GM19372 (cell line): Measurements from ENCODE around the gene QRICH1.
"Not testable (repeated sequence)": the region's sequence is repeated elsewhere in the genome, so short reads cannot be mapped to it uniquely, and the experiment has no call there.

Source experiments
- ATAC-seq: cut with Tn5 transposase; IDR thresholded peaks from one replicate; pipeline ENCODE4 v1.9.1; 2021; ENCODE audit warnings: mild to moderate bottlenecking, low read depth, moderate library complexity; ENCODE audit not compliant: unreplicated experiment

Gene QRICH1

GRCh38 chr3:49020330-49021212 is 73.3 kb downstream of the QRICH1 start:
- peak; percentile 2 for ATAC-seq

GRCh38 chr3:49019941-49020329 is 73.9 kb downstream of the QRICH1 start:
- ATAC-seq = no peak

GRCh38 chr3:49018707-49019006 is 75.2 kb downstream of the QRICH1 start:
- no peak for ATAC-seq

- no peak for ATAC-seq
These were observed 75.7 kb downstream of the QRICH1 start, which contains the start of gene DALRD3 for GRCh38 chr3:49017971-49018706. Gene DALRD3, minus strand, starts transcription at chr3:49018580. Its CDS starts 16 bp downstream, at chr3:49018564.

DNA sequence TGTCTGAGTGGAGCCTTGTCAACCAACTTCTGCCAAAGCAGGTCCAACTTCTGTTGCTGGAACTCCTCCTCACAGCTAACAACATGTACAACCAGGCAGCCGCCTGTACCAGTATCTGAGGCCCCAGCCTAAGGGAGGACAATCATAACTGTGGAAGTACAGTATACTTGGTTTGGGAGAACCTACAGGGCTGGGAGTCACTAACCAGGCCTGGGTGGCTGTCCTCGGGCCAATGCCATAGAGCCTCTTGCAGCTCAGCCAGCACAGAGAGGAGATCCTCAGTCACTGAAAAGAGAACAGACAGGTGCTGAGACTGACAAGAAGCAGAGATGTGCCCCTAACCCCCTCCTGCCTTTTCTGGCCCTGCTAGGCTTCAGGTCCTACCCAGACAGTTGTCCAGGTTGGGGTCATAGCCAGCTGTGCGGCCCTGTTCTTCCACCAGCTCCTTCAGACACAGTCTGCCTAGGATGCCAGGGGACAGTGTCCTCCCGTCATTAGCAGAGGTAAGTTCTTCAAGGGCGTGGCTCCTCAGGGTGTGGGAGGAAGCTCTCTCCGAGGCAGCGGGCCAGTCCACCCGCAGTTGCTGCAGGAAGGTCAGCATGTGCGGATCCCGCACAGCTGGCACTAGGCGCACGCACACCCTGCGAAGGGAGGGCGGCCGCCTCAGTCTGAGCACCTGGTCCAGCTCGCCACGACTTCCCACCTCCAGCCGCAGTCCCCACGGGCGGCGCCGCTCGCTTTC is 76.5 kb downstream of the QRICH1 start:
- no peak for ATAC-seq

DNA sequence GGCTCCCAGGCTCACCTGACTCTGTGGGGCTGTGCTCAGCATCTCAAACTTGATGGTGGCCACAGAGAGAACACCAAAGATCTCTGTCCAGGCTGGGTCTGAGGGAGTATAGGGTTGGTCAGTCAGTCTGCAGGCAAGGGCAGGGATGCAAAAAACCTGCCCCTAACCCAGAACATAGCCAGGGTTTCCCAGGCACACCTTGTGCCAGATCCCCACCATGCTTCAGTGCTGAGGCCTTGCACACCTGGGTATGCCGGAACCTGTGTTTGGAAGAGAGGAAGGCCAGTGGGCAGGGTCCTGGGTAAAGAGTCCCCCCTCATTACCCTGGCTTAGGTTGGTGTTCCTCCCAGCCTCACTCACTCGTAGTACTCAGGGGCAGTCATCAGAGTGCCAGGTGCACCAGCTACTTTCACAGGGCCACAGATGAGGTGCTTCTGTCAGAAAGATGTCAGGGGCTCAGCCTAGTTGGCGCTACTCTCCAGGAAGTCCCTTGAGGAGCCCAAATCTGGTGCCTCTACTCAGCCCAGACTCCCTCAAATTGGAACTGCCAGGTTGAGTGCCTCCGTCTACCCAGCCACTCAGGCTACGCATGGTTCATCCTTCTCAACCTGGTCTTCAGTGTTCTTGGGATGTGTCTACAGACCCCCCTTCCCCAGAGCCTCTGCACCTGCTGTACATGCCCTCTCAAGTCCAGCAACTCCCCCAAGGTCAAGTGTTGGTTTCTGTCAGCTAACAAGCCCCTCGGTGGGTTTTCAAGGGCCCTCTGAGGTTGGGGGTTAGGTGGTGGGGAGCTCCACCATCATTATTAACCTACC is 77.2 kb downstream of the QRICH1 start:
- ATAC-seq = no peak

DNA sequence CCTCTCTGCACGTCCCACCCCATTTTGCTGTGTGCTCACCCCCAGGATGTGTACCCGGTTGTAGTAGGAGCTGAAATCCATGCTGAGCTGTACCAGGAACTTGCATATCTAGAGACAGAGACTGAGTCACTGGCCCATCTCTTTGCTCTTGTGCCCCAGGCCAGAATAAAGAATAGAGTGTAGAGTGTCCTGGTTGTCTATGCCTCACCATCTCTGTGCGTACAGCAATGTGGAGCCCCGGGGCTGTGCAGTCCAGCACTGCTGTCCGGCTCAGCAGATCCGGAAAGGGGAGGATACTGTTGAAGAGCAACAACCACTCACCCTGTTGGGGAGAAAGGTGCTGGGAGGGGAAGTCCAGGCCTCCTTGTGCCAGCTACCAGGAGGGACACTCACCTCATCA is 78.1 kb downstream of the QRICH1 start:
- no peak for ATAC-seq

GRCh38 chr3:49015072-49015471 is 78.8 kb downstream of the QRICH1 start:
- ATAC-seq = no peak

GRCh38 chr3:49013738-49014660 is 79.9 kb downstream of the QRICH1 start:
- ATAC-seq = no peak

DNA sequence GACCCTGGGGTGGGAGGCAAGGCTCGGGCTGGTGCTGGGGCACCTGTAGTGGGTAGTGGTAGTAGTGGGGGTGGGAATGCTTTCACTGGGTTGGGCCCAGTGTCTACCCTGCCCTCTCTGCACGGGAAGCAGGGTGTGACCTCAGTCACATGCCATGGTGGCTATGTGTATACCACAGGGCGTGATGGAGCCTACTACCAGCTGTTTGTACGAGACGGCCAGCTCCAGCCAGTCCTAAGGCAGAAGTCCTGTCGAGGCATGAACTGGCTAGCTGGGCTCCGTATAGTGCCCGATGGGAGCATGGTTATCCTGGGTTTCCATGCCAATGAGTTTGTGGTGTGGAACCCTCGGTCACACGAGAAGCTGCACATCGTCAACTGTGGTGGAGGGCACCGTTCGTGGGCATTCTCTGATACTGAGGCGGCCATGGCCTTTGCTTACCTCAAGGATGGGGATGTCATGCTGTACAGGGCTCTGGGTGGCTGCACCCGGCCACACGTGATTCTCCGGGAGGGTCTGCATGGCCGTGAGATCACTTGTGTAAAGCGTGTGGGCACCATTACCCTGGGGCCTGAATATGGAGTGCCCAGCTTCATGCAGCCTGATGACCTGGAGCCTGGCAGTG is 80.6 kb downstream of the QRICH1 start:
- ATAC-seq = no peak

DNA sequence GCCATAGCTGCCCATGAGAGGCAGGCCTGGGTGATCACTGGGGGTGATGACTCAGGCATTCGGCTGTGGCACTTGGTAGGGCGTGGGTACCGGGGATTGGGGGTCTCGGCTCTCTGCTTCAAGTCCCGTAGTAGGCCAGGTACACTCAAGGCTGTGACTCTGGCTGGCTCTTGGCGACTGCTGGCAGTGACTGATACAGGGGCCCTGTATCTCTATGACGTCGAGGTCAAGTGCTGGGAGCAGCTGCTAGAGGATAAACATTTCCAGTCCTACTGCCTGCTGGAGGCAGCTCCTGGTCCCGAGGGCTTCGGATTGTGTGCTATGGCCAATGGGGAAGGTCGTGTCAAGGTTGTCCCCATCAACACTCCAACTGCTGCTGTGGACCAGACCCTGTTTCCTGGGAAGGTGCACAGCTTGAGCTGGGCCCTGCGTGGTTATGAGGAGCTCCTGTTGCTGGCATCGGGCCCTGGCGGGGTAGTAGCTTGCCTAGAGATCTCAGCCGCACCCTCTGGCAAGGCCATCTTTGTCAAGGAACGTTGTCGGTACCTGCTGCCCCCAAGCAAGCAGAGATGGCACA is 81.3 kb downstream of the QRICH1 start:
- ATAC-seq = no peak

DNA sequence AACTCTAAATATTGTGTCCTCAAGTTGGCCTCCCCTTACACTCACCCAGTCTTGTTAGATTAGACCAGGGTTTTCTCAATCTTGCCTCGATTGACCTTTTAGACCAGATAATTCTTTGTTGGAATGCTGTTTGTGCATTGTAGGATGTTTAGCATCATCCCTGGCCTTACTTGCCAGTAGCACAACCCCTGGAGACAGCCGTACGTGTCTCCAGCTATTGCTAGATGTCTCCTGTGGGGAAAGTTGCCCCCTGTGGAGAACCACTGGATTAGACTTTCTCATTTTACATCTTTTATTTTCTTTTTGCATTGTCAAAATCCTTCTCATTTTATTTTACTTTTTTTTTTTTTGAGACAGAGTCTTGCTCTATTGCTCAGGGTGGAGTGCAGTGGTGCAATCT is 84.5 kb downstream of the QRICH1 start:
- ATAC-seq = no peak

GRCh38 chr3:49008627-49009026 is 85.2 kb downstream of the QRICH1 start:
- ATAC-seq = not testable (repeated sequence)

- ATAC-seq = peak; percentile 30
These were observed 85.9 kb downstream of the QRICH1 start for GRCh38 chr3:49007771-49008528.

DNA sequence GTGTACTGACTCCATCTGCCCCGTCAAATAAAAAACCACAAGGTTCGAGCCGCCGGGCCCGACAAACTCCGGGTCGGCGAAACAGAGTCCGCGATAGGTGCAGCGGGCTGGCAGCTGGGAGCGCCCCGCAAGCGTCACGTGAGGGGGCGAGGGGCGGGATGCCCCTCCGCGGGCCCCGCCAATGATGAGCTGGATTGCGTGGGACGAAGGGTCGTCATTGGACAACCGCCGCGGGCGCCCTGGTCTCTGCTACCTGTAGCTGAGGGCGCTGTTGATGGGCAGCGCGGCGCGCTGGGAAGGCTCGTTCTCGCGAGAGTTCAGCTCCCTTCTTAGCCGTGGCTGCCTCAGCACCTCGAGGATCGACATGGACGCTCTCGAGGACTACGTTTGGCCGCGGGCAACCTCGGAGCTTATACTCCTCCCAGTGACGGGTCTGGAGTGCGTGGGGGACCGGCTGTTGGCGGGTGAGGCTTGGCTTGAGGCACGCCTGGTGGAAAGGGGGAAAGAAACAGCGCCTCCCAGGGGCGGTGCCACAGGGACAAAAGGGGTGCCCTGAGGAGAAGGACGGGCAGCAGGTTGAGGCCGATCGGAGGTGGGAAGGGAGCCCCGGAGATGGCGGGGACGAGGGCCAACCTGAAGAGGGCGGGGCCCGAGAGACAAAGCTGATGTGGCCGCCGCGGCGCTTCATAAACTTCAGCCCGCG is 86.7 kb downstream of the QRICH1 start, which contains the start of gene WDR6:
WDR6 (plus strand) TSS at position 324 of the 703 bp plus-strand sequence; CDS start at position 365, 41 bp downstream.
- peak; percentile 87 for ATAC-seq

DNA sequence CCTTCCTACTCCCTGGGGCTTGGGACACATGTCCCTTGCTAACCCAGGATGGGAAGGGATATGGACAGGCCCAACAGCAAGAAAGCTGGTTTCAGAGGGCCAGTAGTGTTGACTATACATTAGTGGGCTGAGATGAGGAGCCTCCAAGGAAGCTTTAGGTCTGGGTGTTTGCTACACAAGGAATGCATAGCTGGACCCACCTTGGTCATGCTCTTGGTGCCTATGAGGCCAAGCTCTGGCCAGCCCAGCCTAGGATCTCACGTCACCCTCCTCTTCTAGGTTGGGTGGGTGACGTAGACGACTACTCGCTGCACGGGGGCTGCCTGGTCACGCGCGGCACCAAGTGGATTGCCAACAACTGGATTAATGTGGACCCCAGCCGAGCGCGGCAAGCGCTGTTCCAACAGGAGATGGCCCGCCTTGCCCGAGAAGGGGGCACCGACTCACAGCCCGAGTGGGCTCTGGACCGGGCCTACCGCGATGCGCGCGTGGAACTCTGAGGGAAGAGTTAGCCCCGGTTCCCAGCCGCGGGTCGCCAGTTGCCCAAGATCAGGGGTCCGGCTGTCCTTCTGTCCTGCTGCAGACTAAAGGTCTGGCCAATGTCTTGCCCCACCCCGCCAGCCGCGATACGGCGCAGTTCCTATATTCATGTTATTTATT is 87.3 kb downstream of the QRICH1 start:
- no peak for ATAC-seq
